Measurements from ENCODE around the gene SAPCD2. TPM values are rescaled to one million over a fixed set of nuclear protein-coding genes. Genes with fewer than 3 reads are reported as not detected.

Gene SAPCD2
- total RNA-seq, 1 experiment from 2014 or later, result 30.6 TPM

DNA sequence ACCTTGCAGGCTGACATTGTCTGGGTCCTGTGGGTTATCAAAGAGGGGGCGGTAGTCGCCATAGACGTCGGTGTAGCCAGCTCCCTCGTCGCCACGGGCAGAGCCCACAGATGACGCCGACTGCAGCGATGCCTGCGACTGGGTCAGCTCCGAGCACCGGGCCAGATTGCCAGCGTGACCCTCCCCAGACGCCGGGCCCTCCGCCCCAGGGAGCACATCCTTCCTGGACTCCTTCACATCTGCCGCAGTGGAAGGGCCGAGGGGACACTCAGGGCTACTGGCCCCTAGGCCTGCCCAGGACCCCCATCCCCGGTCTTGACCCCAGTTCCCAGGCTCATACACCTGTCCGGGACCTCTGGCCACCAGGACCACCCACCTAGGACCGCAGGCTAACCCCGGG lies 56.2 kb downstream of the SAPCD2 start:
- no peaks in the 10 kb centered on the region for H3K9me3 ChIP-seq (ENCODE audit: low read depth, low read length, poor library complexity, severe bottlenecking)
- intact Hi-C loops (cut with micrococcal nuclease; ENCODE audit: unreplicated experiment), result no loop called here
- no peaks in the 10 kb centered on the region for H3K27me3 ChIP-seq (replicated peaks; ENCODE audit: insufficient read depth, low read depth, low read length, poor library complexity)
- ChIA-PET CTCF (no interaction called here), POLR2A (ENCODE audit: low non-redundant PET) (no interaction called here)
- DNase-seq (ENCODE audit: low spot score), result no peak
- peaks cover 7% of the 10 kb centered on the region for H3K36me3 ChIP-seq (ENCODE audit: insufficient read depth, low read length, poor library complexity, severe bottlenecking)
- TF ChIP-seq, protein P1, sequence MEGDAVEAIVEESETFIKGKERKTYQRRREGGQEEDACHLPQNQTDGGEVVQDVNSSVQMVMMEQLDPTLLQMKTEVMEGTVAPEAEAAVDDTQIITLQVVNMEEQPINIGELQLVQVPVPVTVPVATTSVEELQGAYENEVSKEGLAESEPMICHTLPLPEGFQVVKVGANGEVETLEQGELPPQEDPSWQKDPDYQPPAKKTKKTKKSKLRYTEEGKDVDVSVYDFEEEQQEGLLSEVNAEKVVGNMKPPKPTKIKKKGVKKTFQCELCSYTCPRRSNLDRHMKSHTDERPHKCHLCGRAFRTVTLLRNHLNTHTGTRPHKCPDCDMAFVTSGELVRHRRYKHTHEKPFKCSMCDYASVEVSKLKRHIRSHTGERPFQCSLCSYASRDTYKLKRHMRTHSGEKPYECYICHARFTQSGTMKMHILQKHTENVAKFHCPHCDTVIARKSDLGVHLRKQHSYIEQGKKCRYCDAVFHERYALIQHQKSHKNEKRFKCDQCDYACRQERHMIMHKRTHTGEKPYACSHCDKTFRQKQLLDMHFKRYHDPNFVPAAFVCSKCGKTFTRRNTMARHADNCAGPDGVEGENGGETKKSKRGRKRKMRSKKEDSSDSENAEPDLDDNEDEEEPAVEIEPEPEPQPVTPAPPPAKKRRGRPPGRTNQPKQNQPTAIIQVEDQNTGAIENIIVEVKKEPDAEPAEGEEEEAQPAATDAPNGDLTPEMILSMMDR (conservative IDR thresholded peaks at IDR 0.05; ENCODE audit: low read depth, low read length), result no peak
- TF ChIP-seq EZH2 (IDR thresholded peaks at IDR 0.05; ENCODE audit: borderline replicate concordance, low read depth, low read length, poor library complexity, severe bottlenecking), result no peak
- H3K4me3 ChIP-seq (ENCODE audit: low read depth, low read length, poor library complexity, severe bottlenecking), result no peak overlapping the region
- no TSS peak for BruUV-seq (replicated peaks)
- H3K27ac ChIP-seq (ENCODE audit: low read depth, low read length, poor library complexity, severe bottlenecking), result no peak overlapping the region
- H3K4me1 ChIP-seq (ENCODE audit: insufficient read depth, low read length, poor library complexity, severe bottlenecking), result no peaks in the 10 kb centered on the region

DNA sequence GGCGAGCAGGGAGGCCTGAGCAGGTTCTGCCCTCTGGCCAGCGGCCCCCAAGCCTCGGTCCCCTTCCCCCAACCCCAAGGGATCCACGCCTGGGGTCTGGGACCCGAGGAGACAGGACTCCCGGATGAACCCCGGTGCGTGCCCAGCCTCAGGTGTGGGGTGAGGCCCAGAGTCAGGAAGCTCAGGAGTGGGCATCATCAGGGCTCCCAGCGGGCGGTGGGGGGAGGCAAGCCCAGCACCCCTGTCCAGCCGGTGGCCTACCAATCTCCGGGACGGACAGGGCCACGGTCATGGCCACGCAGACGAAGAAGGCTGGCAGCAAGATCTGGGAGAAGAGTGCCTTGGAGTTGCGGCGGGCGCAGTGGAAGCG lies 56.8 kb downstream of the SAPCD2 start:
- intact Hi-C loops (cut with micrococcal nuclease; ENCODE audit: unreplicated experiment), result no loop called here
- Histone ChIP-seq H3K36me3 (ENCODE audit: insufficient read depth, low read length, poor library complexity, severe bottlenecking) (peaks cover 7% of the 10 kb centered on the region), H3K9me3 (ENCODE audit: low read depth, low read length, poor library complexity, severe bottlenecking) (no peaks in the 10 kb centered on the region), H3K27me3 (replicated peaks; ENCODE audit: insufficient read depth, low read depth, low read length, poor library complexity) (no peaks in the 10 kb centered on the region), H3K4me3 (ENCODE audit: low read depth, low read length, poor library complexity, severe bottlenecking) (no peak overlapping the region), H3K4me1 (ENCODE audit: insufficient read depth, low read length, poor library complexity, severe bottlenecking) (no peaks in the 10 kb centered on the region), H3K27ac (ENCODE audit: low read depth, low read length, poor library complexity, severe bottlenecking) (no peak overlapping the region)
- DNase-seq (ENCODE audit: low spot score), result no peak
- POLR2A ChIA-PET (ENCODE audit: low non-redundant PET), result no interaction called here
- TF ChIP-seq, protein P1 (conservative IDR thresholded peaks at IDR 0.05; ENCODE audit: low read depth, low read length), result no peak
- TF ChIP-seq EZH2 (IDR thresholded peaks at IDR 0.05; ENCODE audit: borderline replicate concordance, low read depth, low read length, poor library complexity, severe bottlenecking), result no peak
- CTCF ChIA-PET, result no interaction called here
- BruUV-seq (replicated peaks), result no TSS peak

DNA sequence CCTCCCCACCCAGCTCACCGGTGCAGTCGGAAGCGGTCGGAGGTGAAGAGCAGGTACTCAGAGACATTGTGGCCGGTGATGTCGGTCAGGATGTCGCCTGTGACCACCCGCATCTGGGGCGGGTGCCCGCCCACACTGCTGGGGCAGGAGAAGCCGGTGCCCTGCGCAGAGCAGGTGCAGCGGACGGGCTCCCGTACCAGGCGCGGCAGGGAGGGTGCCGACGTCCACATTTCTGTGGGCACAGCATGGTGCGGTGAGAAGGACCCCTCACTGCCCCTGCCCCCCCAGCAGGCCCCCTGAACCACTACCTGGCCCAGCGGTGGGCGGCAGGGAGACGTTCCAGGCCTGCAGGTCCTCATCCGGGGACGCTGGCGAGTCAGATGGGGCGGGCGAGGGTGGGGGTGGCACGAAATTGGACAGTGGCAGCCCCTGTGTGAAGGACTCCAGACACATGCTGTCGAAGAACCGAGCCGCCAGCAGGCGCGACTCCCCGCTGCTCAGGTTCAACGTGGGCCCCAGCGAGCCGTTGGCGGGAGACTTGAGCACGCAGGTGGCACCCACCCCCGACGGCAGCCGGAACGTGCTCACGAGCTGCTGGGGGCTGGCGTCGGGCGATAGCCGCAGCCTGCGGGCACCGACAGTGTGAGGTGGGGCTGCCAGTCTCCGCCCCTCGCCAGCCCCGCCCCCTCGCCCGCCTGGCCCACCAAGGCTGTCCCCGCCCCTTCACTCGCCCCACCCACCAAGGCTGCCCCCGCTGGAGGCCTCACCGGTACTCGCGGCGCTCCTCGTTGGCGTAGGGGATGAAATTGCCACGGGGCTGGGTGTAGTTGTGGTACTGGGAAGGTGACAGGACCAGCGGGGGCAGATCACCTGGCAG lies 57.4 kb downstream of the SAPCD2 start:
- intact Hi-C loops (cut with micrococcal nuclease; ENCODE audit: unreplicated experiment), result no loop called here
- POLR2A ChIA-PET (ENCODE audit: low non-redundant PET), result no interaction called here

More for the DNA sequence above, 57.4 kb downstream of the SAPCD2 start:
- H3K36me3 ChIP-seq (ENCODE audit: insufficient read depth, low read length, poor library complexity, severe bottlenecking), result peaks cover 7% of the 10 kb centered on the region
- no peak overlapping the region for H3K27ac ChIP-seq (ENCODE audit: low read depth, low read length, poor library complexity, severe bottlenecking)
- H3K27me3 ChIP-seq (replicated peaks; ENCODE audit: insufficient read depth, low read depth, low read length, poor library complexity), result no peaks in the 10 kb centered on the region
- DNase-seq (ENCODE audit: low spot score), result peak; percentile 47
- TF ChIP-seq, protein P1 (conservative IDR thresholded peaks at IDR 0.05; ENCODE audit: low read depth, low read length), result no peak
- TF ChIP-seq EZH2 (IDR thresholded peaks at IDR 0.05; ENCODE audit: borderline replicate concordance, low read depth, low read length, poor library complexity, severe bottlenecking), result no peak
- H3K4me1 ChIP-seq (ENCODE audit: insufficient read depth, low read length, poor library complexity, severe bottlenecking), result no peaks in the 10 kb centered on the region
- H3K4me3 ChIP-seq (ENCODE audit: low read depth, low read length, poor library complexity, severe bottlenecking), result no peak overlapping the region
- no TSS peak for BruUV-seq (replicated peaks)
- no peaks in the 10 kb centered on the region for H3K9me3 ChIP-seq (ENCODE audit: low read depth, low read length, poor library complexity, severe bottlenecking)
- CTCF ChIA-PET, result no interaction called here

Other genes with a start within 250 kb of the SAPCD2 start
- gene AJM1, start 228.1 kb downstream of the SAPCD2 start, total RNA-seq (2021), result 1.8 and 2.0 TPM in 2 replicates
- 94.7 and 109 TPM in 2 replicates for gene PHPT1, start 221.1 kb downstream of the SAPCD2 start, total RNA-seq (2021)
- gene MAMDC4, start 218.2 kb downstream of the SAPCD2 start, total RNA-seq (2021), result 7.9 and 10.1 TPM in 2 replicates
- gene EDF1, start 204.2 kb downstream of the SAPCD2 start, total RNA-seq (2021), result 321 and 330 TPM in 2 replicates
- gene TRAF2, start 184.0 kb downstream of the SAPCD2 start, total RNA-seq (2021), result 29.2 and 33.2 TPM in 2 replicates
- 76.7 and 81.8 TPM in 2 replicates for gene FBXW5, start 125.8 kb downstream of the SAPCD2 start, total RNA-seq (2021)
- gene C8G, start 125.3 kb downstream of the SAPCD2 start, total RNA-seq (2021), result 0.74 and 0.75 TPM in 2 replicates
- 1.1 TPM in 1 of 2 replicates, not detected in the other for gene LCN12, start 118.3 kb downstream of the SAPCD2 start, total RNA-seq (2021)
- not detected in 2 replicates for gene PTGDS, start 93.1 kb downstream of the SAPCD2 start, total RNA-seq (2021)
- gene LCNL1, start 87.6 kb downstream of the SAPCD2 start, total RNA-seq (2021), result not detected in 2 replicates
- 91.5 and 99.5 TPM in 2 replicates for gene PAXX, start 78.1 kb downstream of the SAPCD2 start, total RNA-seq (2021)
- not detected in 2 replicates for gene CLIC3, start 74.0 kb downstream of the SAPCD2 start, total RNA-seq (2021)
- 27.8 and 38.9 TPM in 2 replicates for gene ABCA2, start 42.3 kb downstream of the SAPCD2 start, total RNA-seq (2021)
- gene FUT7, start 38.5 kb downstream of the SAPCD2 start, total RNA-seq (2021), result not detected in 2 replicates
- gene NPDC1, start 24.4 kb downstream of the SAPCD2 start, total RNA-seq (2021), result 73.9 and 81.4 TPM in 2 replicates
- not detected in 2 replicates for gene ENTPD2, start 16.5 kb downstream of the SAPCD2 start, total RNA-seq (2021)
- 11.2 and 13.0 TPM in 2 replicates for gene UAP1L1, start 7.0 kb upstream of the SAPCD2 start, total RNA-seq (2021)
- gene MAN1B1, start 16.4 kb upstream of the SAPCD2 start, total RNA-seq (2021), result 48.6 and 54.9 TPM in 2 replicates
- 120 and 122 TPM in 2 replicates for gene DPP7, start 44.2 kb upstream of the SAPCD2 start, total RNA-seq (2021)
- gene GRIN1, start 68.6 kb upstream of the SAPCD2 start, total RNA-seq (2021), result 0.17 and 0.52 TPM in 2 replicates
- gene LRRC26, start 99.5 kb upstream of the SAPCD2 start, total RNA-seq (2021), result not detected in 2 replicates
- gene TMEM210, start 101.5 kb upstream of the SAPCD2 start, total RNA-seq (2021), result not detected in 2 replicates
- gene ANAPC2, start 118.0 kb upstream of the SAPCD2 start, total RNA-seq (2021), result 49.6 and 54.1 TPM in 2 replicates
- 86.8 and 87.3 TPM in 2 replicates for gene SSNA1, start 118.1 kb upstream of the SAPCD2 start, total RNA-seq (2021)
- gene TPRN, start 130.2 kb upstream of the SAPCD2 start, total RNA-seq (2021), result 23.0 and 25.7 TPM in 2 replicates
- gene TMEM203, start 135.1 kb upstream of the SAPCD2 start, total RNA-seq (2021), result 37.5 and 41.8 TPM in 2 replicates
- 40.2 and 41.5 TPM in 2 replicates for gene NDOR1, start 135.1 kb upstream of the SAPCD2 start, total RNA-seq (2021)
- gene RNF208, start 151.7 kb upstream of the SAPCD2 start, total RNA-seq (2021), result 13.7 and 20.2 TPM in 2 replicates
- 0.37 TPM in 1 of 2 replicates, not detected in the other for gene CYSRT1, start 154.6 kb upstream of the SAPCD2 start, total RNA-seq (2021)
- 0.17 TPM in 1 of 2 replicates, not detected in the other for gene RNF224, start 156.9 kb upstream of the SAPCD2 start, total RNA-seq (2021)
- not detected in 2 replicates for gene SLC34A3, start 160.3 kb upstream of the SAPCD2 start, total RNA-seq (2021)
- gene TUBB4B, start 170.7 kb upstream of the SAPCD2 start, total RNA-seq (2021), result 645 and 714 TPM in 2 replicates
- gene STPG3, start 180.7 kb upstream of the SAPCD2 start, total RNA-seq (2021), result 0.35 TPM in 1 of 2 replicates, not detected in the other
- 72.6 and 78.1 TPM in 2 replicates for gene NELFB, start 184.8 kb upstream of the SAPCD2 start, total RNA-seq (2021)
- gene TOR4A, start 207.2 kb upstream of the SAPCD2 start, total RNA-seq (2021), result 0.82 and 1.4 TPM in 2 replicates
- gene NRARP, start 231.7 kb upstream of the SAPCD2 start, total RNA-seq (2021), result 7.4 and 8.9 TPM in 2 replicates